Liver (tissue), 9 donors: ENCODE results near the gene SH3PXD2B. TPM values are rescaled to one million over a fixed set of nuclear protein-coding genes. Genes with fewer than 3 reads are reported as not detected.

ENCODE experiments used
- DNase-seq: peaks from one replicate; pipeline ENCODE4 v3.0.0-alpha.2; 2017; ENCODE audit warnings: low spot score
- H3K27ac ChIP-seq, 2 donors: one replicate each; pipeline ENCODE4 v1.7.0; 2013; ENCODE audit warnings: inconsistent platforms in 2 of 2, low read length in 2 of 2, control low read depth in 1 of 2, low read depth in 1 of 2, mild to moderate bottlenecking in 1 of 2
- H3K27me3 ChIP-seq, 4 donors: one replicate each; pipeline versions ENCODE4 v1.6.1 to v1.7.0; 2013; ENCODE audit warnings: low read length in 3 of 4, inconsistent platforms in 1 of 4, mild to moderate bottlenecking in 1 of 4, moderate library complexity in 1 of 4; ENCODE audit not compliant: control insufficient read depth in 4 of 4, insufficient read depth in 4 of 4
- H3K36me3 ChIP-seq, 4 donors: one replicate each; pipeline versions ENCODE4 v1.6.1 to v1.7.0; 2013; ENCODE audit warnings: low read length in 3 of 4, mild to moderate bottlenecking in 3 of 4, low read depth in 1 of 4, moderate library complexity in 1 of 4; ENCODE audit not compliant: control insufficient read depth in 4 of 4, insufficient read depth in 3 of 4
- H3K4me1 ChIP-seq, 4 donors: one replicate each; pipeline versions ENCODE4 v1.6.1 to v1.7.0; 2013; ENCODE audit warnings: low read length in 3 of 4, mild to moderate bottlenecking in 3 of 4, moderate library complexity in 1 of 4; ENCODE audit not compliant: control insufficient read depth in 4 of 4, insufficient read depth in 4 of 4
- H3K4me3 ChIP-seq, 3 donors: one replicate each; pipeline versions ENCODE4 v1.6.1 to v1.7.0; 2013; ENCODE audit warnings: low read length in 3 of 3, control low read depth in 1 of 3, low read depth in 1 of 3, mild to moderate bottlenecking in 1 of 3
- H3K9ac ChIP-seq, 2 donors: one replicate each; pipeline ENCODE4 v1.7.0; 2013; ENCODE audit warnings: low read length in 2 of 2, mild to moderate bottlenecking in 2 of 2, moderate library complexity in 2 of 2, control low read depth in 1 of 2, low read depth in 1 of 2
- H3K9me3 ChIP-seq, 4 donors: one replicate each; pipeline versions ENCODE4 v1.6.1 to v1.7.0; 2013; ENCODE audit warnings: low read length in 3 of 4; ENCODE audit not compliant: control insufficient read depth in 4 of 4
- CTCF ChIP-seq: fragments of 150-350 bp; IDR thresholded peaks from 2 replicates; pipeline ENCODE4 v1.5.1; 2017; ENCODE audit warnings: improper control_type of control experiment, low read depth, low read length; ENCODE audit not compliant: missing input control
- EGR1 ChIP-seq, 2 donors: IDR thresholded peaks; 2 replicates each; pipeline ENCODE4 v1.6.1; 2016 to 2018; ENCODE audit warnings: antibody characterized with exemption in 2 of 2, low read depth in 2 of 2
- FOXA1 ChIP-seq: IDR thresholded peaks from 2 replicates; pipeline ENCODE4 v1.6.1; 2016; ENCODE audit warnings: antibody characterized with exemption
- FOXA2 ChIP-seq: IDR thresholded peaks from 2 replicates; pipeline ENCODE4 v1.6.1; 2016; ENCODE audit warnings: antibody characterized with exemption
- GABPA ChIP-seq, 2 donors: IDR thresholded peaks in 1 of 2; conservative IDR thresholded peaks in 1 of 2; 2 replicates each; pipeline ENCODE4 v1.6.1; 2016; ENCODE audit warnings: antibody characterized with exemption in 2 of 2, mild to moderate bottlenecking in 1 of 2, moderate library complexity in 1 of 2
- HNF4A ChIP-seq, 2 donors: conservative IDR thresholded peaks; 2 replicates each; pipeline ENCODE4 v1.6.1; 2016; ENCODE audit warnings: antibody characterized with exemption in 2 of 2, mild to moderate bottlenecking in 2 of 2
- HNF4G ChIP-seq: IDR thresholded peaks from 2 replicates; pipeline ENCODE4 v1.6.1; 2016; ENCODE audit warnings: antibody characterized with exemption
- JUND ChIP-seq, 2 donors: IDR thresholded peaks; 2 replicates each; pipeline ENCODE4 v1.6.1; 2016; ENCODE audit warnings: antibody characterized with exemption in 2 of 2
- RXRA ChIP-seq, 2 donors: IDR thresholded peaks; 2 replicates each; pipeline ENCODE4 v1.6.1; 2017 to 2018; ENCODE audit warnings: antibody characterized with exemption in 2 of 2, mild to moderate bottlenecking in 1 of 2
- SP1 ChIP-seq: IDR thresholded peaks from 2 replicates; pipeline ENCODE4 v1.6.1; 2018; ENCODE audit warnings: antibody characterized with exemption, mild to moderate bottlenecking
- TAF1 ChIP-seq: conservative IDR thresholded peaks from 2 replicates; pipeline ENCODE4 v1.6.1; 2016; ENCODE audit warnings: antibody characterized with exemption, mild to moderate bottlenecking
- YY1 ChIP-seq: IDR thresholded peaks from 2 replicates; pipeline ENCODE4 v1.6.1; 2016; ENCODE audit warnings: antibody characterized with exemption, mild to moderate bottlenecking
- WGBS: extraction: QIAGEN DNeasy Blood & Tissue Kit; methylation state at CpG from one replicate; pipeline ENCODE4 v1.1.7; 2013; 5-methylcytosine and 5-hydroxymethylcytosine counted together
- polyA plus RNA-seq, 2 donors: library from polyadenylated mRNA; stranded (reverse) in 1 of 2; unstranded in 1 of 2; fragments of 200-250 nt in 1 of 2; fragments of >200 nt in 1 of 2; fragmentation: Nextera tagmentation in 1 of 2; extraction: Ambion mirVana in 1 of 2; gene quantifications; one replicate each; pipeline versions ENCODE4 v1.2.1 to v1.2.3, GENCODE V29; 2013 to 2015
- total RNA-seq, 2 donors: library from RNA; depleted of rRNA; stranded (reverse); fragments of >200 nt; gene quantifications; one replicate each; pipeline ENCODE4 v1.2.3, GENCODE V29; 2014
- TF ChIP-seq, protein P1 (sequence below): IDR thresholded peaks from 2 replicates; pipeline ENCODE4 v1.6.1; 2016; ENCODE audit warnings: antibody characterized with exemption
- TF ChIP-seq, protein P2 (sequence below): IDR thresholded peaks from 2 replicates; pipeline ENCODE4 v1.6.1; 2016; ENCODE audit warnings: antibody characterized with exemption, mild to moderate bottlenecking
- TF ChIP-seq, protein P3 (sequence below): IDR thresholded peaks from 2 replicates; pipeline ENCODE4 v1.6.1; 2016; ENCODE audit warnings: antibody characterized with exemption
- TF ChIP-seq, protein P4 (sequence below): IDR thresholded peaks from 2 replicates; pipeline ENCODE4 v1.6.1; 2016; ENCODE audit warnings: antibody characterized with exemption
- donor health status: healthy.
- donor health status: healthy.
- donor health status: healthy.
- donor health status: healthy.
- donor health status: healthy.

The SH3PXD2B gene
- total and polyA plus RNA-seq, 4 donors, result 1.1 to 3.3 (median 2.2) TPM

DNA sequence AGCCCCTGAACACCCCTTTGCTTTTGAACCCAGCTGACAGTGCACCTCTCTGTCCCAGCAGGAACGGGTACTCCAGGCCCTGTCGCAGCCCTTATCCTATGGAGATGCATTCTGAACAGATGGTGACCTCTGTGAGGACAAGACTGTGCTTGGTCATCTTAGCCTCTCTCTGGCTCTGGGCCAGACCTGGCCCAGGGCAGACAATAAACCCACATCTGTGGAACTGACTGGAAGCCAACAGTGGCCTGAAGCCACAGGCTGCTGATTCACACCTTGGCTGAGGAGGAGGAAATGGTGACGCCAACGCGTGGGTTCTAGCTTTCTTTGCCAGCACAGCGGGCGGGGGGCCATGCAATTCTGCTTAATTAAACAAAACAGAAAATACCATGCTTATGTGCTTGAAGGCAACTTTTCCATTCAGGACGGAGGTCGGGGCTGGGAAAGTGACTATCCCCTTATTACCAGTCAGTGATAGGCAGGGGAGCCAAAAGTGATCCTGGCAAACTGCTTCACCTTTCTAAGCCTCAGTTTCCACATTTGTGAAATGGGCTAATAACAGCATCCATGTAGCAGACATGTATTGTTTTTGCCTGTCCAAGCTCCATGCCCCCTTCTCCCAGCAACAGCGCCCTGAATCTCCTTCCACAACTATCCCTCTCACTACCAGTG, 10.8 kb downstream of the SH3PXD2B start:
- Histone ChIP-seq H3K36me3 (no peaks in the 10 kb centered on the region), H3K9me3 (no peaks in the 10 kb centered on the region), H3K4me1 (no peaks in the 10 kb centered on the region), H3K4me3 (no peak overlapping the region), H3K9ac (no peak overlapping the region), H3K27ac (no peak overlapping the region), H3K27me3 (no peaks in the 10 kb centered on the region)
- WGBS, result 79% methylated on average over 10 of the region's 10 CpGs
- TF ChIP-seq CTCF (no peak), JUND (IDR thresholded peaks at IDR 0.05) (no peak), HNF4A (conservative IDR thresholded peaks at IDR 0.05) (no peak), EGR1 (IDR thresholded peaks at IDR 0.05; ENCODE audit: low read depth in 2 of 2) (no peak), SP1 (no peak), YY1 (no peak), GABPA (IDR thresholded peaks at IDR 0.05 in 1 of 2, conservative IDR thresholded peaks at IDR 0.05 in 1 of 2) (no peak), FOXA2 (no peak), FOXA1 (no peak), RXRA (IDR thresholded peaks at IDR 0.05) (no peak), HNF4G (no peak), TAF1 (no peak)
- TF ChIP-seq, protein P1, sequence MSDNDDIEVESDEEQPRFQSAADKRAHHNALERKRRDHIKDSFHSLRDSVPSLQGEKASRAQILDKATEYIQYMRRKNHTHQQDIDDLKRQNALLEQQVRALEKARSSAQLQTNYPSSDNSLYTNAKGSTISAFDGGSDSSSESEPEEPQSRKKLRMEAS, result no peak
- TF ChIP-seq, protein P2, sequence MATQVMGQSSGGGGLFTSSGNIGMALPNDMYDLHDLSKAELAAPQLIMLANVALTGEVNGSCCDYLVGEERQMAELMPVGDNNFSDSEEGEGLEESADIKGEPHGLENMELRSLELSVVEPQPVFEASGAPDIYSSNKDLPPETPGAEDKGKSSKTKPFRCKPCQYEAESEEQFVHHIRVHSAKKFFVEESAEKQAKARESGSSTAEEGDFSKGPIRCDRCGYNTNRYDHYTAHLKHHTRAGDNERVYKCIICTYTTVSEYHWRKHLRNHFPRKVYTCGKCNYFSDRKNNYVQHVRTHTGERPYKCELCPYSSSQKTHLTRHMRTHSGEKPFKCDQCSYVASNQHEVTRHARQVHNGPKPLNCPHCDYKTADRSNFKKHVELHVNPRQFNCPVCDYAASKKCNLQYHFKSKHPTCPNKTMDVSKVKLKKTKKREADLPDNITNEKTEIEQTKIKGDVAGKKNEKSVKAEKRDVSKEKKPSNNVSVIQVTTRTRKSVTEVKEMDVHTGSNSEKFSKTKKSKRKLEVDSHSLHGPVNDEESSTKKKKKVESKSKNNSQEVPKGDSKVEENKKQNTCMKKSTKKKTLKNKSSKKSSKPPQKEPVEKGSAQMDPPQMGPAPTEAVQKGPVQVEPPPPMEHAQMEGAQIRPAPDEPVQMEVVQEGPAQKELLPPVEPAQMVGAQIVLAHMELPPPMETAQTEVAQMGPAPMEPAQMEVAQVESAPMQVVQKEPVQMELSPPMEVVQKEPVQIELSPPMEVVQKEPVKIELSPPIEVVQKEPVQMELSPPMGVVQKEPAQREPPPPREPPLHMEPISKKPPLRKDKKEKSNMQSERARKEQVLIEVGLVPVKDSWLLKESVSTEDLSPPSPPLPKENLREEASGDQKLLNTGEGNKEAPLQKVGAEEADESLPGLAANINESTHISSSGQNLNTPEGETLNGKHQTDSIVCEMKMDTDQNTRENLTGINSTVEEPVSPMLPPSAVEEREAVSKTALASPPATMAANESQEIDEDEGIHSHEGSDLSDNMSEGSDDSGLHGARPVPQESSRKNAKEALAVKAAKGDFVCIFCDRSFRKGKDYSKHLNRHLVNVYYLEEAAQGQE, result no peak
- TF ChIP-seq, protein P3, sequence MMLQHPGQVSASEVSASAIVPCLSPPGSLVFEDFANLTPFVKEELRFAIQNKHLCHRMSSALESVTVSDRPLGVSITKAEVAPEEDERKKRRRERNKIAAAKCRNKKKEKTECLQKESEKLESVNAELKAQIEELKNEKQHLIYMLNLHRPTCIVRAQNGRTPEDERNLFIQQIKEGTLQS, result no peak
- TF ChIP-seq, protein P4, sequence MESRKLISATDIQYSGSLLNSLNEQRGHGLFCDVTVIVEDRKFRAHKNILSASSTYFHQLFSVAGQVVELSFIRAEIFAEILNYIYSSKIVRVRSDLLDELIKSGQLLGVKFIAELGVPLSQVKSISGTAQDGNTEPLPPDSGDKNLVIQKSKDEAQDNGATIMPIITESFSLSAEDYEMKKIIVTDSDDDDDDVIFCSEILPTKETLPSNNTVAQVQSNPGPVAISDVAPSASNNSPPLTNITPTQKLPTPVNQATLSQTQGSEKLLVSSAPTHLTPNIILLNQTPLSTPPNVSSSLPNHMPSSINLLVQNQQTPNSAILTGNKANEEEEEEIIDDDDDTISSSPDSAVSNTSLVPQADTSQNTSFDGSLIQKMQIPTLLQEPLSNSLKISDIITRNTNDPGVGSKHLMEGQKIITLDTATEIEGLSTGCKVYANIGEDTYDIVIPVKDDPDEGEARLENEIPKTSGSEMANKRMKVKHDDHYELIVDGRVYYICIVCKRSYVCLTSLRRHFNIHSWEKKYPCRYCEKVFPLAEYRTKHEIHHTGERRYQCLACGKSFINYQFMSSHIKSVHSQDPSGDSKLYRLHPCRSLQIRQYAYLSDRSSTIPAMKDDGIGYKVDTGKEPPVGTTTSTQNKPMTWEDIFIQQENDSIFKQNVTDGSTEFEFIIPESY, result no peak
- DNase-seq, result no peak

DNA sequence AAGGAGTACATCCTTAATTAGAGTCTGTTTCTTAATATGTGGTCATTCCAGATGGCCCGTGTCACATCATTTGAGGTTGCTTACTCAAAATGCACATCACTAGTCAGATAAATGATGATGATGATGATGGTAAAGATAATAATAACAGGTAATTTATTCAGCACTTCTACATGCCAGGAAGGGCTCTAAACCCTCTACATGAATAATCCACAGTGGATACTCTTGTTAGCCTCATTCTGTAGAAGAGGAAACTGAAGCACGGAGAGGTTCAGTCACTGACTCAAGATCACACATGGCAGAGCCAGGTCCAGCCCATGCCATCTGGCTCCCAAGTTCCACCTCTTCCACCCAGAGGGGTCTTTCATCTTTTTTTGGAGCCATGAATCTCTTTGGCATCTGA, 11.7 kb downstream of the SH3PXD2B start:
- no peak for DNase-seq
- Histone ChIP-seq H3K36me3 (no peaks in the 10 kb centered on the region), H3K4me1 (no peaks in the 10 kb centered on the region), H3K4me3 (no peak overlapping the region), H3K9ac (no peak overlapping the region), H3K27me3 (no peaks in the 10 kb centered on the region), H3K27ac (no peak overlapping the region), H3K9me3 (no peaks in the 10 kb centered on the region)
- WGBS, result 94% methylated on average over 2 of the region's 2 CpGs
- no peak for TF ChIP-seq YY1
- TF ChIP-seq, protein P4, result no peak
- TF ChIP-seq CTCF, result no peak
- no peak for TF ChIP-seq EGR1 (IDR thresholded peaks at IDR 0.05; ENCODE audit: low read depth in 2 of 2)
